Bronchial epithelial cell (primary cell): ENCODE data around the gene SHMT1. TPM values are rescaled to one million over a fixed set of nuclear protein-coding genes. Genes with fewer than 3 reads are reported as not detected.
"Not testable (repeated sequence)": the region's sequence is repeated elsewhere in the genome, so short reads cannot be mapped to it uniquely, and the experiment has no call there.

Experiments
- DNase-seq: peaks from one replicate; pipeline ENCODE4 v3.0.0-alpha.2; 2010; ENCODE audit warnings: low read depth
- FAIRE-seq: peaks from 2 replicates; lab custom pipeline; 2011; peaks lifted over from hg19 to GRCh38; lab: Jason Lieb, UNC
- H3K27me3 ChIP-seq: 2 replicates; pipeline ENCODE4 v1.5.1; 2011; ENCODE audit warnings: low read length; ENCODE audit not compliant: control insufficient read depth, insufficient read depth
- H3K36me3 ChIP-seq: 2 replicates; pipeline ENCODE4 v1.5.1; 2011; ENCODE audit warnings: low read length; ENCODE audit not compliant: control insufficient read depth, insufficient read depth
- H3K4me3 ChIP-seq: 2 replicates; pipeline ENCODE4 v1.5.1; 2011; ENCODE audit warnings: mild to moderate bottlenecking, low read depth, low read length, control low read depth
- total RNA-seq: library from RNA; depleted of rRNA; stranded (reverse); fragments of >200 nt; gene quantifications from 2 replicates; pipeline ENCODE4 v1.2.1, GENCODE V29; 2014
- TF ChIP-seq, protein P1 (sequence below): IDR thresholded peaks from 2 replicates; pipeline ENCODE4 v1.5.1; 2011; ENCODE audit warnings: mild to moderate bottlenecking, moderate library complexity, low read length, control low read depth, inconsistent platforms; ENCODE audit not compliant: insufficient read depth, severe bottlenecking

The SHMT1 gene
- total RNA-seq, 1 donor from 2014 or later, result 15.3 TPM

DNA sequence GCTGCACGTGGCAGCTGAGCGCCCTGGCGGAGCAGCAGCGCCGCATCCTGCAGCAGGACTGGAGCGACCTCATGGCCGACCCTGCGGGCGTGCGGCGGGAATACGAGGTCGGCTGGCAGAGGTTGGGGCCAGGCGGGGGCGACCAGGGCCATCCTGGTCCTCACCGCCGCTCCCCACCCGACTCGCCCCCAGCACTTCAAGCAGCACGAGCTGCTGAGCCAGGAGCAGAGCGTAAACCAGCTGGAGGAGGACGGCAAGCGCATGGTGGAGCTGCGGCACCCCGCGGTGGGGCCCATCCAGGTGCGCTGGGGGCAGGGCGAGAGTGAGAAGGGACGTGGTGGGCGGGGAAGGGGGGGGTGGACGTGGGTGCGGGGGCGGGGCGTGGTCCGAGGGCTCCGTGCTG lies 19.7 kb upstream of the SHMT1 start:
- H3K27me3 ChIP-seq, FAIRE-seq, DNase-seq, H3K4me3 ChIP-seq, H3K36me3 ChIP-seq: not testable (repeated sequence)

DNA sequence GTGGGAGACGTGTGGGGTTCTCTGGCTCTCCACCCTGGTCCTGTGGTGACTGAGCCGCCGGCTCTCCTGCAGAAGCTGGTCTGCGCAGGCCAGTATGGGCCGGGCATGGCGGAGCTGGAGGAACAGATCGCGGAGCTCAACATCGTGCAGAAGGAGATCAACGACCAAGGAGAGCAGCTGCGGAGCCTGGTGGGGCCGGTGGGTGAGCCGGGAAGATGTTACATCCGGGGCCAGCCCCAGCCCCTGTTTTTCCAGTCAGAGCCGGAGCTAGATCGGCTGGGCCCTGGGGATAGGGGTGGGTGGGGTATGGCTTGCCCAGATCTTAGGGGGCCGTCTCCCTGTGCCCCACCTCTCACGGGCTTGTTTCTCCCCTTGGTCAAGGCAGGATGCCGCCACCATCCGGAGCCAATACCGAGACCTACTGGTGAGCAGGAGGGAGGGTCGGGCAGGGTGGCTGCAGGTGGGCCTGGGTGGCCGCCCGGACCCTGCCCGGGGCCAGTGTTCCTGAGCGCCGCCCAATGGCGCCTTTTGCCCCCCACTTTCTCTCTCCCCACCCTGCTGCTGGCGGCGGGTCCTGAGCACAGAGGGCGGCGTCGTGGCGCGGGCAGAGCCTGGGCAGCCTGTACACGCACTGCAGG lies 19.2 kb upstream of the SHMT1 start:
- FAIRE-seq, result no peak
- TF ChIP-seq, protein P1, sequence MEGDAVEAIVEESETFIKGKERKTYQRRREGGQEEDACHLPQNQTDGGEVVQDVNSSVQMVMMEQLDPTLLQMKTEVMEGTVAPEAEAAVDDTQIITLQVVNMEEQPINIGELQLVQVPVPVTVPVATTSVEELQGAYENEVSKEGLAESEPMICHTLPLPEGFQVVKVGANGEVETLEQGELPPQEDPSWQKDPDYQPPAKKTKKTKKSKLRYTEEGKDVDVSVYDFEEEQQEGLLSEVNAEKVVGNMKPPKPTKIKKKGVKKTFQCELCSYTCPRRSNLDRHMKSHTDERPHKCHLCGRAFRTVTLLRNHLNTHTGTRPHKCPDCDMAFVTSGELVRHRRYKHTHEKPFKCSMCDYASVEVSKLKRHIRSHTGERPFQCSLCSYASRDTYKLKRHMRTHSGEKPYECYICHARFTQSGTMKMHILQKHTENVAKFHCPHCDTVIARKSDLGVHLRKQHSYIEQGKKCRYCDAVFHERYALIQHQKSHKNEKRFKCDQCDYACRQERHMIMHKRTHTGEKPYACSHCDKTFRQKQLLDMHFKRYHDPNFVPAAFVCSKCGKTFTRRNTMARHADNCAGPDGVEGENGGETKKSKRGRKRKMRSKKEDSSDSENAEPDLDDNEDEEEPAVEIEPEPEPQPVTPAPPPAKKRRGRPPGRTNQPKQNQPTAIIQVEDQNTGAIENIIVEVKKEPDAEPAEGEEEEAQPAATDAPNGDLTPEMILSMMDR, result no peak
- DNase-seq, result no peak
- peaks cover 6% of the 10 kb centered on the region for H3K36me3 ChIP-seq
- H3K27me3 ChIP-seq, result no peaks in the 10 kb centered on the region
- H3K4me3 ChIP-seq, result no peak overlapping the region

DNA sequence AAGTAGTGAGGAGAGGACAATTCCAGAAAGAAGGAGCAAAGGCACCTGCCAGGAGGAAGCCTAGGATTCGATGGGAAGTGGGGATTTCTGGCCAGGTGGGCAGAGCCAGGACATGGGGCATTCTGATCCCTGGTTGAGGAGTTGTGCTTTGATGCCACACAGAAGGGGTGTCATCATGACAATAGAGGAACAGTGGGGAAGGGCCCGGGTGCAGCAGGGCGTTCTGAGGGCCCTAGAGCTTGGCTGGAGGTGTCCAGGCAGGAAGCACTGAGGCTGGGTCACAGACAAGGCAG lies 18.5 kb upstream of the SHMT1 start:
- peaks cover 6% of the 10 kb centered on the region for H3K36me3 ChIP-seq
- no peak for FAIRE-seq
- H3K27me3 ChIP-seq, result no peaks in the 10 kb centered on the region
- TF ChIP-seq, protein P1, result no peak
- H3K4me3 ChIP-seq, result no peak overlapping the region
- DNase-seq, result no peak

DNA sequence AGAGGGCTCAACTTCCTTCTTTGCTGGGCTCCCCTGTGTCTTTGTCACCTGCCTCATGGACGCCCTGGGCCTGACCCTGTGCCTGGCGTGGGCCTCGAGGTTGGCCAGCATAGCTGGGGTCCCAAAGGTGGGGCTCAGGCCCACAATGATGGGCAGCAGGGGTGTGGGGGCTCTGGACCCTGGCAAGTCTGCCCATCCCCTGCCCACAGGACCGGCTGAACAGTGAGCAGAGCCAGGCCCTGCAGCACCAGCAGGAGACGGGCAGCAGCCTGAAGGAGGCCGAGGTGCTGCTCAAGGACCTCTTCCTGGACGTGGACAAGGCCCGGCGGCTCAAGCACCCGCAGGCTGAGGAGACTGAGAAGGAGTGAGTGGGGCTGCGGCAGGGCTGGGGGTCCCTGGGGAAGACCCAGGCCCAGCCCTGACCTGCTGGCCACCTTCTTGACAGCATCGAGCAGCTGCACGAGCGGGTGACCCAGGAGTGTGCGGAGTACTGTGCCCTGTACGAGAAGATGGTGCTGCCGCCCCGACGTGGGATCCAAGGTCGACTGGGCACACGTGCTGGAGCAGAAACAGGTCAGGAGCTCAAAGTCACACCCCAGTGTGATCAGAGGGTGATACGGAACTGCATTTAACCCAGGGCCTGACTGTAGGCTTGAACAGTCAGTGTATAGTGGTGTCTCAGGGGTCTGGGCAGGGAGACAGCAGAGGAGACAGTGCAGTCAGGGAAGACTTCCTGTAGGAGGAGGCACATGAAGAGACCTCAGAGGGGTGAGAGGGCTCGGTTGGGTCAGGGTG lies 18.0 kb upstream of the SHMT1 start:
- TF ChIP-seq, protein P1, result no peak
- Histone ChIP-seq H3K36me3 (peaks cover 6% of the 10 kb centered on the region), H3K4me3 (no peak overlapping the region), H3K27me3 (no peaks in the 10 kb centered on the region)
- FAIRE-seq (no peak), DNase-seq (no peak)

DNA sequence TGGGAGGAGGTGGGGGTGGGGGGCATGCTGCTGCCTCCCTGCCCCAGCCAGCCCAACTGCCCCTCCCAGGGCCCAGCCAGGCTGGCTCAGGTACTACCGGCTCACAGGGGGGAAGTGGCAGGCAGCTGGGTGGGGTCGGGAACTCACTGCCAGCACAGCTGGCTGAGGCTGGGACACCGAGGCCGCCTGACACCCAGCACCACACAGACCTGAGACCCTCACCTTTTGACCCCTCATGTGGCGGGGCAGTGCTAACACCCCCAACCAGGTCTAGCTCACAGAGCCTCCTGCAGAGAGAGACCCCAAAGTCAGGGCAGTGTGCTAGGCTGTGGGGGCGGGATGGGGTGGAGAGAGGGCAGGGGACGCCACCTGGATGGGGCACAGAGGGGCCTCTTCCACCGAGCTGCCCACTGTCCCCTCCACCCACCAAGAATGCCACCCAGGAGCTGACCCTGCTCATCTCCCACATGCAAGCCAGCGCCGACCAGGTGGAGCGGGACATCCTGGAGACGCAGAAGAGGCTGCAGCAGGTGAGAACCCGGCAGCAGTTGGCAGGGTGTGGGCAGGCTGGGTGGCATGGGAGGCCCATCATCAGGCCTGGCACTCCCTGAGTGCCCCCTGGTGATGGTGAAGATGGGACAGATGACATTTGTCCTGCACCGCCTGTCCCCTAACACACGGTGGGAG lies 17.3 kb upstream of the SHMT1 start:
- FAIRE-seq (no peak), DNase-seq (no peak)
- Histone ChIP-seq H3K27me3 (no peaks in the 10 kb centered on the region), H3K36me3 (peaks cover 6% of the 10 kb centered on the region), H3K4me3 (no peak overlapping the region)
- TF ChIP-seq, protein P1, result no peak
